HCEC 1CT (cell line): ENCODE results near the gene TAF11L2.
"Not testable (repeated sequence)": the region's sequence is repeated elsewhere in the genome, so short reads cannot be mapped to it uniquely, and the experiment has no call there.

Experiments used
- DNase-seq: peaks from one replicate; pipeline ENCODE4 v3.0.0-alpha.2; 2017

Gene TAF11L2

GRCh38 chr5:17528369-17528768, 30.3 kb downstream of the TAF11L2 start, which contains the start of gene TAF11L6:
TAF11L6 (plus strand) TSS chr5:17528669.
- DNase-seq, result not testable (repeated sequence)
